NCI-H82 treated with DMSO at 0.1 percent for 48 hours (cell line): ENCODE data around the gene DLX6.

ENCODE experiments used
- DNase-seq: peaks from one replicate; lab custom pipeline; 2025; ENCODE audit not compliant: unreplicated experiment; lab: John Stamatoyannopoulos, UW

Gene DLX6

DNA sequence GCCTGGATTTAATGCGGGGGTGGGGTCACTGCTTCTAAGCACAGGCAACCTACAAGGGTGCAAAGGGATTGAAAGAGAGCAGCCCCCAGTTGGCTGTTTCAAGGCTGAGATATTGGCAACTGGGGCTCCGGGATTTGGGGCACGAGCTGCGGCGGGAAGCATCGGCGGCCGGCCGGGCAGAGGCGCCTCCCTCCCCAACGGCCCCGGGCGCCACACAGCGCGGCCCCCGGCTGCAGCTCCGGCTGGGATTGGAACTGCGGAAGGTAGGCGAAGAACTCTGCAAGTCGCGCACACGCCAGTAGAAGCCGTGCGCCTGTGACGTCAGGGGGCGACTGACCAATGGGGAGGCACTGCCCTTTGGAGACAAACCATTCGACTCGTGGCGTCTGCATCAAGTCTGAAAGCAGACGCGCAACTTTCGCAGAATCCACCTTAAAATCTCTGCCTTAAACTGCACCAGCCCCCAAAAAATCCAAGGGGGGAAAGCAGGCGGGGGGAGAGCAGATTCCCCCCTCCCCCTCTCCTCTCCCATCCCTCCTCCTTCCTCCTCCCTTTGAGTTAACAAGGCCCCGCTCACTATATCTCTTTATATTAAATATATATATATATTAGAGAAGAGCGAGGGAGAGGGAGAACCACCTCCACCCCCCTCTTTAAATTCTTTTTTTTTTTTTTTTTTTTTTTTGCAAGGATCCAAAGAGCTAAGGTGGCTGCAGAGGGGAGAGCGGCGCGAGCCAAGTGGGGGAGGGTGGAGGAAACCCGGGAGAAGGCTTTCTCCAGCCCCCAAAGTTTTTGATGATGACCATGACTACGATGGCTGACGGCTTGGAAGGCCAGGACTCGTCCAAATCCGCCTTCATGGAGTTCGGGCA lies at the start of gene DLX6:
TSS of gene DLX6 (plus strand) at position 371 of the 872 bp plus-strand sequence. CDS start at position 796, 425 bp downstream.
- peak; percentile 82 for DNase-seq

DNA sequence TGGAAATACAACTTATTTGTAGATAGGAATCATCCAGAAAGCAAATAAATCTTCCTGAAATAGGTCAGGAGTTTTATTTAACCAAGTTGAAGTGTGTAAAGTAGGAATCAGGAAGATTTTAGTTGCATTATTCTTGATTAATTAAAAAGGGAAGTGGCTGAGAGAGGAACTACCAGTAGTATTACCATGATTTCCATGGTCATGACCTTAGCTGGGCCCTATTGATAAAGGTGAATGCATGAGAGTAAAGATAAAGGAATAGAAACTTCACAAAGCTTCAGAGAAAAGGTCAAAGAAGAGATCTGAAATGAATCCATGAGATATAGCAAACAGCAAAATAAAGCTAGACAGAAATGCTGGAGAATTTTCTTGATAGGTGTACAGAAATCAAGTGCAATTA lies 46.2 kb upstream of the DLX6 start:
- no peak for DNase-seq

DNA sequence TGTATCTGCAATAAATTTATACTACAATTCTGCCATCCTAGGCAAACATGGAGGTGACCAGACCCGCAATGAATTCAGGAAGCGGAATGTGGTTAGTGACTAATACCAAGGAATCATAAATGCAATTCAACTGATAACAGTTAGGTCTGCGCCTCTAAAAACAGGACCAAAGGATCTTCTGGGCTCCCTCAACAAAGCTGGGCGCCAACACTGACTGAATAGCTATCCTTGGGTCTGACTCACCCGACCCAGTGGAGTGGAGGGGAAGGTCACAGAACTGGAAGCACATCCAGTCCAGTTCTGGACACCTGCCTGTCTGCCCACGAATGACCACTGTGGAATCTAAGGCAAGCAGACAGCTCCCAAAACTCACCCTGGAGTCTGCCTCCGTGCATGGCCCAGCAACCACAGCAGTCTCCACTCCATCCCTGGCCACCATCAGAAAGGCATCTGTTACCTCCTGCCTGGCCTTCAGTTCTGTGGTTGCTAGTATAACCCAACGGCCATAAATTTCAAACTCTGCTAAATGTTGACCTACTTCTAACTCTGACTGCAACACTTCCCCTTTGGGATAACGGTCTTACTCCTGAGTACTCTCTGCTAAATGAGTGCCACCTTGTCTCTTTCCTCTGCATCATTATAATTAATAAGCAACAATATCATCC lies 43.0 kb upstream of the DLX6 start:
- DNase-seq: no peak

GRCh38 chr7:96968981-96969380 lies 36.4 kb upstream of the DLX6 start:
- DNase-seq: no peak

GRCh38 chr7:96970739-96971138 lies 34.6 kb upstream of the DLX6 start:
- no peak for DNase-seq

GRCh38 chr7:96973986-96974385 lies 31.4 kb upstream of the DLX6 start:
- no peak for DNase-seq

DNA sequence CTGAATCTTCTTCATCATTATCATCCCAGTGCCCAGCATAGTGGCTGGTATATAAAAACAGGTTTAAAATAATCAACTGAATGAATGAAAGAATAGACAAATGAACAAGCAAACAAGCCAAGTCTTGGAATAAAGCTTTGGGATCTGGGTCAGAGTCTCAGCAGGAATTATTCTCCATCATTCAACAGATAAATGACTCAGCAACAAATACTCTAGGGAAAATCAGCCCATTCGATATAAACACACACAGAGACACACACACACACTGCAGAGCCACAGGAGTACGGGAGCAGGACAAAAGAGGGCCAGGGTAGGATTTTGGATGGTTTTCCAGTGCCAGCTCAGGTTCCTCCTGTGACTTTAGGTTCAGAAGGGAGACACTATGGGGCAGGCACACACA lies 29.2 kb upstream of the DLX6 start:
- no peak for DNase-seq

GRCh38 chr7:96977445-96977844 lies 27.9 kb upstream of the DLX6 start:
- DNase-seq: no peak

- DNase-seq: no peak
Measured at GRCh38 chr7:96979551-96980276, 25.6 kb upstream of the DLX6 start.

DNA sequence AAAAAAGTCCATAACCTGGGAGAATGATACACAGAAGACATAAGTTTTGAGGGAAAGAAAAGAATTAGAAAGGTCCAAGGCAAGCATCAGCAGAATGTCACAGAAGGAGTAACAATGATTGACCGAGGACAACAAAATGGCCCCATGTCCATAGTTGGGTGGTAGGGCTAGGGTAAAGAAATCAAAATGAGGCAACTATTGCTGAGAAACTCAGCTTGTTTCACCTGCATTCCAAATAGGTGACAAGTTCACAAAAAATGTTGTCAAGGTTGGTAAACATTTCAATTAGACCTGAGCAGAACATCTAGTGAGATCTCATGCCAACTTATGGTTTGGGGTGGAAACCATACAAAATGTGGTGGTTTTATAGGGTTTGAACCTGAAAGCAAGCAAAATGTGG lies 22.8 kb upstream of the DLX6 start:
- no peak for DNase-seq

- DNase-seq: no peak
Measured at GRCh38 chr7:96985992-96986391, 19.4 kb upstream of the DLX6 start.

DNA sequence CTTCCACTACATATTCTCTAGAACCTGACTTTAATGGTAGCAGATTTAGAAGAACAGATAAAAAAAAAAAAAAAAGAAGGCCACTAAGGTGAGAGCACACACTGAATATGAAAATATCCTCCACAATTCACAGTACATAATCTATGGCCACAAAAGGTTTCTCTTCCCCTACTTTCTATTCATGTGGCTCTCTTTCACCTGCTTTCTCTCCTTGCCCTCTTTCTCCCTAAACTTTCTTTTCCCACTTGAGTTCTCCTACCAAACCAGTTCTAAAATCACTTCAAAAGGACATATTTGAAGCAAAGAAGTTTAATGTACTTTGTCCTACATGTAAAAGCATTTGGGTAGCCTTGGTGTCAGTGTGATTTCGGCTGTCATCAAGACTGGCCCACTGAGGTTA lies 18.5 kb upstream of the DLX6 start:
- no peak for DNase-seq

DNA sequence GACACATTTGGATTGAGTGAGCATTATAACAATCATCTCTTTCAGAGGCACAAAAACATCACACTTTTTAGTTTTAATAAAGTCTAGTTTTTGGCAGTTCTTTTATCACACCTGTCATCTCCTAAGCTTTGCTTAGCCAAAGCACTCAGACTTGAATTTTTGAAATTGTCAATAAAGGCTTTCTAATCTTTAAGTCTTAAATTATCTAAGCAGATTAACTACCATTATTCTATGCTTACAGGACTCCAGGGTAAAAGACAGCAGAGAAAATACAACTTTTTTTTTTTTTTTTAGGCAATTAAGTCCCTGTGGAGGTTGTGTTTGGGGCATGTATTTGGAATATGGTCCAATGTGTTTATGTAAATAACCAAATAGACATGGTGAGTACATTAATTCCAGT lies 17.6 kb upstream of the DLX6 start:
- peak; percentile 50 for DNase-seq

DNA sequence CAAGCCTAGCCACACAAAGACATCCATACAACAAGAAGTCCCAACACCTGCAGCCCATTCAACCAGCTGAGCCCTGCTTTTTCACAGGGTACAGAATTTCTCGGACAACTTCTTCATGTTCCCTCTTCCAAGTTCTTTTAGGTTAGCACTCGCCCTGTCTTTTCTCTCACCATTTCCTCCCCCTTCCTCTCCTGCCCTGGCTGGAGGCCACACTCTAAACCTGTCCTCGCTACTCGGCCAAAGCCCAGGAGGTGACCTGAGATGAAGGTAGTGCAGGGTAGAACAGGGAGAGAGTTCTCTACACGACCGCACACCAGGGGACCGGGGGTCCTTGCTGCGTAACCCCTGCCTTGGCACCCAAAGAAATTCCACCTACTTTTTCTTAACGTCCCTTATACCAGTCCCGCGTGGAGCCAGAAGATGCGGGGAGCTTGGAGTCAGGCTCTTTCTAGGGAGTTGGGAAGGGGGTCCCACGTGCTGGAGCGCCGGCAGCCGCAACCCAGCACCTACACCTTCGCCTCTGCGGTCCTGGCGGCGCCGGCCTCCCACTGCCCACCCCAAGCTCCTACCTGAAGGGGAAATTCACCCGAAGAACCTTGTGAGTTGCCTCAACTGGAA lies 16.0 kb upstream of the DLX6 start:
- no peak for DNase-seq

DNA sequence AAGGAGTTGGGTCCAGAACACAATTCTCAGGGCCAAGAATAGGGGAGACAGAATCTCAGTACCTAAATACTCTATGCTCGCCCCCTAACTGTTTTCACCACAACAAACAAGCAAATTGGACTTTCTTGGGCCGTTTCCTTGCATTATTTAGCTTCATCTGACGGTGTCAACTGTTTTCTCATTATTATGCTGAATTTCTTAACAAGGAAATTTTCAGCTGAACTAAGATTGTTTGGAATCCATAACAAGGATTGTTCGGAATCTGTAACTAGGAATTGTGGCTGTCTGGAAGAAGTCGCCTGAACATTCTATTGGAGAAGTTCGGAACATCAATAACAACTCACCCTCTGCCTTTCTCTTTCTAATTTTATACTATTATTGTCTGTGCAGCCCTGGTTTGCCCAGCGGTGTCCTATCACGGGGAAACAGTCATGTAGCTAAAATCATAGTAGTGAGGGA lies 15.5 kb upstream of the DLX6 start:
- no peak for DNase-seq

- DNase-seq: no peak
Measured at GRCh38 chr7:96991546-96992191, 13.7 kb upstream of the DLX6 start.

- no peak for DNase-seq
Measured at GRCh38 chr7:96992192-96993005, 13.0 kb upstream of the DLX6 start.

DNA sequence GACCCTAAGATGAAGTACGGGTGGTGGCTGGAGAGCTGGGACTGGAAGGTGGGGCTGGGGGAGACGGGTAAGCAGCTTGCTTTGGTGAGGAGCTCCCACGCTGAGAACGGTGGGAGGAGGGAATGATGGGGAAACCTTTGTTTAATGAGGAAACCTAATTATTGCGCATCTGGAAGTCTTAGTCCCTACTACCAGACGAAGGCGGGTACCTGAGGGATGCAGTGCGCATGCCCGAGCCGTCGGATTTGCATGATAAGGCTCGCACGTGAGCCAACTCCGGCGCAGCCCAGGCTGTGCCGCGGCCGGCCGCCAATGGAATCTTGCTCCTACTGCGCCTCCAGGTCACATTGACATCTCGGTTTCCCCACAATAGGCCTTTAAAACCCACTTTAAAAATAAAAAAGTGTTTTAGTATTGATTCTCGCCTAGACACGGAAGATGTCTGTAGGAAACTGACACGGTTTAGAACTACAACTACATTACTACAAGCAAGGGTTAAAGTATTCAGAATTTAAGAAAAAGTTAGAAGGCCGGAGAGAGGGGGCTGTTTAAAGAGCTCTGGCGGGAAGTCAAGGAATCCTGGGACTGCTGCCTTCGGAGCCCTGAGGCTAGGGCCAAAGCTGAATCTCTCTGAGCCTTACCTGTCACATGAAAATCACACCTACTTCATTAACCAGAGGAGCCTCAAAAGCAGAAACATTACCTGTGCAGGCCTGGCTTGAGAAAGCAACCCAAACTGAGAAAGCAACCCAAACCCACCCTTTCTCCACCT lies 12.1 kb upstream of the DLX6 start:
- DNase-seq: no peak

GRCh38 chr7:96993980-96994379 lies 11.4 kb upstream of the DLX6 start:
- no peak for DNase-seq
